Right atrium auricular region (tissue), 2 donors: Measurements from ENCODE around the gene NPTX1. TPM values are rescaled to one million over a fixed set of nuclear protein-coding genes. Genes with fewer than 3 reads are reported as not detected.

ENCODE experiments used
- DNase-seq: peaks from one replicate; pipeline ENCODE4 v3.0.0-alpha.2; 2019; ENCODE audit warnings: low spot score
- H3K27ac ChIP-seq, 2 donors: fragments of 200-600 bp; sonication (generic); 1 replicate in 1 of 2; 2 replicates in 1 of 2; pipeline ENCODE4 v1.5.1; 2016 to 2019
- H3K27me3 ChIP-seq, 2 donors: fragments of 200-600 bp; sonication (generic); one replicate each; pipeline versions ENCODE4 v1.5.1 to v1.6.0; 2017 to 2019
- H3K36me3 ChIP-seq: fragments of 200-600 bp; sonication (generic); one replicate; pipeline ENCODE4 v1.5.1; 2016
- H3K4me1 ChIP-seq, 2 donors: fragments of 200-600 bp; sonication (generic); one replicate each; pipeline versions ENCODE4 v1.5.1 to v1.6.0; 2017 to 2019
- H3K4me3 ChIP-seq, 2 donors: fragments of 200-600 bp; sonication (generic); 1 replicate in 1 of 2; 2 replicates in 1 of 2; pipeline ENCODE4 v1.5.1; 2017 to 2019; ENCODE audit warnings: mild to moderate bottlenecking in 1 of 2, moderate library complexity in 1 of 2
- H3K9me3 ChIP-seq, 2 donors: fragments of 200-600 bp; sonication (generic); one replicate each; pipeline ENCODE4 v1.5.1; 2019
- CTCF ChIP-seq, 2 donors: fragments of 200-600 bp; sonication (generic); IDR thresholded peaks; one replicate each; pipeline ENCODE4 v1.5.1; 2019; ENCODE audit warnings: antibody characterized with exemption in 2 of 2
- total RNA-seq, 2 donors: library from RNA; depleted of rRNA; stranded (reverse); fragments of >200 nt; gene quantifications; one replicate each; pipeline ENCODE4 v1.1.0, GENCODE V29; 2016

The NPTX1 gene
- total RNA-seq, 2 donors from 2014 or later, result not detected

GRCh38 chr17:80468781-80469493 is 7.5 kb downstream of the NPTX1 start:
- Histone ChIP-seq H3K4me1 (no peaks in the 10 kb centered on the region), H3K27ac (no peak overlapping the region), H3K4me3 (no peak overlapping the region), H3K27me3 (peaks cover 0 to 3% of the 10 kb centered on the region in 2 donors), H3K9me3 (no peaks in the 10 kb centered on the region), H3K36me3 (no peaks in the 10 kb centered on the region)
- DNase-seq, result no peak
- no peak for TF ChIP-seq CTCF (IDR thresholded peaks at IDR 0.05)

GRCh38 chr17:80468242-80468641 is 8.2 kb downstream of the NPTX1 start:
- H3K27ac ChIP-seq, result no peak overlapping the region
- DNase-seq, result no peak
- no peaks in the 10 kb centered on the region for H3K36me3 ChIP-seq
- TF ChIP-seq CTCF (IDR thresholded peaks at IDR 0.05), result no peak
- H3K9me3 ChIP-seq, result no peaks in the 10 kb centered on the region
- H3K4me1 ChIP-seq, result no peaks in the 10 kb centered on the region
- H3K4me3 ChIP-seq, result no peak overlapping the region
- H3K27me3 ChIP-seq, result no peaks in the 10 kb centered on the region

GRCh38 chr17:80466188-80466705 is 10.2 kb downstream of the NPTX1 start:
- Histone ChIP-seq H3K36me3 (no peaks in the 10 kb centered on the region), H3K4me1 (peaks cover 0 to 1% of the 10 kb centered on the region in 2 donors), H3K27ac (no peak overlapping the region), H3K4me3 (no peak overlapping the region), H3K9me3 (no peaks in the 10 kb centered on the region), H3K27me3 (no peaks in the 10 kb centered on the region)
- DNase-seq, result no peak
- TF ChIP-seq CTCF (IDR thresholded peaks at IDR 0.05), result no peak

- no peaks in the 10 kb centered on the region for H3K9me3 ChIP-seq
- no peaks in the 10 kb centered on the region for H3K36me3 ChIP-seq
- H3K4me3 ChIP-seq, result no peak overlapping the region
- no peak overlapping the region for H3K27ac ChIP-seq
- DNase-seq, result no peak
- no peak for TF ChIP-seq CTCF (IDR thresholded peaks at IDR 0.05)
- no peaks in the 10 kb centered on the region for H3K27me3 ChIP-seq
- H3K4me1 ChIP-seq, result peaks cover 0 to 9% of the 10 kb centered on the region in 2 donors
Measured at GRCh38 chr17:80465327-80465974, 11.0 kb downstream of the NPTX1 start.

GRCh38 chr17:80464486-80464885 is 11.9 kb downstream of the NPTX1 start:
- Histone ChIP-seq H3K36me3 (no peaks in the 10 kb centered on the region), H3K4me3 (no peak overlapping the region), H3K27ac (no peak overlapping the region), H3K9me3 (no peaks in the 10 kb centered on the region), H3K4me1 (peaks cover 0 to 13% of the 10 kb centered on the region in 2 donors), H3K27me3 (no peaks in the 10 kb centered on the region)
- TF ChIP-seq CTCF (IDR thresholded peaks at IDR 0.05), result no peak
- no peak for DNase-seq
